Bronchial epithelial cell (primary cell): ENCODE data around the gene CDH24. TPM values are rescaled to one million over a fixed set of nuclear protein-coding genes. Genes with fewer than 3 reads are reported as not detected.
"Not testable (repeated sequence)": the region's sequence is repeated elsewhere in the genome, so short reads cannot be mapped to it uniquely, and the experiment has no call there.

ENCODE experiments used
- DNase-seq: peaks from one replicate; pipeline ENCODE4 v3.0.0-alpha.2; 2010; ENCODE audit warnings: low read depth
- FAIRE-seq: peaks from 2 replicates; lab custom pipeline; 2011; peaks lifted over from hg19 to GRCh38; lab: Jason Lieb, UNC
- H3K27me3 ChIP-seq: 2 replicates; pipeline ENCODE4 v1.5.1; 2011; ENCODE audit warnings: low read length; ENCODE audit not compliant: control insufficient read depth, insufficient read depth
- H3K36me3 ChIP-seq: 2 replicates; pipeline ENCODE4 v1.5.1; 2011; ENCODE audit warnings: low read length; ENCODE audit not compliant: control insufficient read depth, insufficient read depth
- H3K4me3 ChIP-seq: 2 replicates; pipeline ENCODE4 v1.5.1; 2011; ENCODE audit warnings: mild to moderate bottlenecking, low read depth, low read length, control low read depth
- total RNA-seq: library from RNA; depleted of rRNA; stranded (reverse); fragments of >200 nt; gene quantifications from 2 replicates; pipeline ENCODE4 v1.2.1, GENCODE V29; 2014
- TF ChIP-seq, protein P1 (sequence below): IDR thresholded peaks from 2 replicates; pipeline ENCODE4 v1.5.1; 2011; ENCODE audit warnings: mild to moderate bottlenecking, moderate library complexity, low read length, control low read depth, inconsistent platforms; ENCODE audit not compliant: insufficient read depth, severe bottlenecking

Gene CDH24
- total RNA-seq, 1 donor from 2014 or later: 2.9 TPM

DNA sequence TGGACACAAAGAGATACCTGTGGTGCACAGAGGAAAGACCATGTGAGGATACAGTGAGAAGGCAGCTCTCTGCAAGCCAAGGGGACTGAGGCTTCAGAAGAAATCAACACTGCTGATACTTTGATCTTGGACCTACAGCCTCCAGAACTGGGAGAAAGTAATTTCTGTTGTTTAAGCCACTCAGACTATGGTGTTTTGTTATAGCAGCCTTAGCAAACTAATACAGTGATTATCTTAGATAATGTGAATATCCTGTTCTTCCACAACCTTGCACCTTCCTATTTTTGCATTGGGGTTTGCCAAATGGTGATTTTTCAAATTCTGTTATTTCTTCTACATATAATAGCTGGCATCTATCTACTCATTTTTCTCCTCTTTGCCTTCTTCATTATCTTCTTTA is 39.2 kb downstream of the CDH24 start:
- no peak for FAIRE-seq
- H3K36me3 ChIP-seq: peaks cover 1% of the 10 kb centered on the region
- no peak overlapping the region for H3K4me3 ChIP-seq
- TF ChIP-seq, protein P1, sequence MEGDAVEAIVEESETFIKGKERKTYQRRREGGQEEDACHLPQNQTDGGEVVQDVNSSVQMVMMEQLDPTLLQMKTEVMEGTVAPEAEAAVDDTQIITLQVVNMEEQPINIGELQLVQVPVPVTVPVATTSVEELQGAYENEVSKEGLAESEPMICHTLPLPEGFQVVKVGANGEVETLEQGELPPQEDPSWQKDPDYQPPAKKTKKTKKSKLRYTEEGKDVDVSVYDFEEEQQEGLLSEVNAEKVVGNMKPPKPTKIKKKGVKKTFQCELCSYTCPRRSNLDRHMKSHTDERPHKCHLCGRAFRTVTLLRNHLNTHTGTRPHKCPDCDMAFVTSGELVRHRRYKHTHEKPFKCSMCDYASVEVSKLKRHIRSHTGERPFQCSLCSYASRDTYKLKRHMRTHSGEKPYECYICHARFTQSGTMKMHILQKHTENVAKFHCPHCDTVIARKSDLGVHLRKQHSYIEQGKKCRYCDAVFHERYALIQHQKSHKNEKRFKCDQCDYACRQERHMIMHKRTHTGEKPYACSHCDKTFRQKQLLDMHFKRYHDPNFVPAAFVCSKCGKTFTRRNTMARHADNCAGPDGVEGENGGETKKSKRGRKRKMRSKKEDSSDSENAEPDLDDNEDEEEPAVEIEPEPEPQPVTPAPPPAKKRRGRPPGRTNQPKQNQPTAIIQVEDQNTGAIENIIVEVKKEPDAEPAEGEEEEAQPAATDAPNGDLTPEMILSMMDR: no peak
- no peak for DNase-seq
- H3K27me3 ChIP-seq: no peaks in the 10 kb centered on the region

DNA sequence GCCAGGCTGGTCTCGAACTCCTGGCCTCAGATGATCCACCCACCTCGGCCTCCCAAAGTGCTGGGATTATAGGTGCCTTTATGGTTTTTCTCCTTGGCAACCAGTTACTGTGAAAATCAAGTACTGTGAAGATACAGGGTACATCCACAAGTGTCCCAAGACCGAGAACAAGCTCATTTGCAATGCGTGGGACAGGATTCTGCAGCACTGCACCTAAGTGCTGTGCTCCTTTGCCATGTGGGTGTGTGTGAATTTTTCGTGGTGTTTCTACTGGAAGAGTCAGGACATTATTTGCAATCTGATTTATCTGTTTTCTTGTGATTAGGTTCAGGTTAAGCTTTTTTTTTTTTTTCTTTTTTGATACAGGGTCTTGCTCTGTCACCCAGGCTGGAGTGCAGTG is 40.2 kb downstream of the CDH24 start:
- H3K4me3 ChIP-seq: no peak overlapping the region
- H3K36me3 ChIP-seq: no peaks in the 10 kb centered on the region
- DNase-seq: no peak
- no peaks in the 10 kb centered on the region for H3K27me3 ChIP-seq
- no peak for FAIRE-seq
- TF ChIP-seq, protein P1: no peak

DNA sequence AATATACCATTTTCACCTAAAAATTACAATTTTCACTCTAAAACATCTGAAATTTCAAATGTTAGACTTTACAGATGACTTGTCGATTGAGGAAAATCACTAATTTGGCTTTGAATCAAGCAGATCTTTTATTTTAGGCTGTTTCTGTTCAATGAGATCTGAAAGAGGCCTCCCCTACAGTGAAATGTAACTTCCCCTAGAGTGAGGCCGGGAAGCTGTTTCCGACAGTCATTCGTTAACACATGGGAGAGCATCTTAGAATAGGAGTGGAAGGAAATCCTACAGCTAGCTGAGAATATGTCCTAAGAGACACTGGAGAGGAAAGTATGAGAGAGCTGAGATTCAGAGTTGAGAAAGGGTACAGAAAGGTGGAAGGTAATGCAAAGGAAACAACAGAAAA is 41.7 kb downstream of the CDH24 start:
- no peak for DNase-seq
- no peak for FAIRE-seq
- Histone ChIP-seq H3K36me3 (no peaks in the 10 kb centered on the region), H3K27me3 (no peaks in the 10 kb centered on the region), H3K4me3 (no peak overlapping the region)
- TF ChIP-seq, protein P1: no peak

DNA sequence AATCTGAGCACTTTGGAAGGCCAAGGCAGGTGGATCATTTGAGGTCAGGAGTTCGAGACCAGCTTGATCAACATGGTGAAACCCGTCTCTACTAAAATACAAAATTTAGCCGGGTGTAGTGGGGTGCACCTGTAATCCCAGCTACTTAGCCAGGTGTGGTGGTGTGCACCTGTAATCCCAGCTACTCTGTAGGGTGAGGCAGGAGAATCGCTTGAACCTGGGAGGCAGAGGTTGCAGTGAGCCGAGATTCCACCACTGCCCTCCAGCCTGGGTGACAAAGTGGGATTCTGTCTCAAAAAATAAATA is 43.6 kb downstream of the CDH24 start:
- not testable (repeated sequence) for DNase-seq, H3K4me3 ChIP-seq, H3K36me3 ChIP-seq, H3K27me3 ChIP-seq, FAIRE-seq

DNA sequence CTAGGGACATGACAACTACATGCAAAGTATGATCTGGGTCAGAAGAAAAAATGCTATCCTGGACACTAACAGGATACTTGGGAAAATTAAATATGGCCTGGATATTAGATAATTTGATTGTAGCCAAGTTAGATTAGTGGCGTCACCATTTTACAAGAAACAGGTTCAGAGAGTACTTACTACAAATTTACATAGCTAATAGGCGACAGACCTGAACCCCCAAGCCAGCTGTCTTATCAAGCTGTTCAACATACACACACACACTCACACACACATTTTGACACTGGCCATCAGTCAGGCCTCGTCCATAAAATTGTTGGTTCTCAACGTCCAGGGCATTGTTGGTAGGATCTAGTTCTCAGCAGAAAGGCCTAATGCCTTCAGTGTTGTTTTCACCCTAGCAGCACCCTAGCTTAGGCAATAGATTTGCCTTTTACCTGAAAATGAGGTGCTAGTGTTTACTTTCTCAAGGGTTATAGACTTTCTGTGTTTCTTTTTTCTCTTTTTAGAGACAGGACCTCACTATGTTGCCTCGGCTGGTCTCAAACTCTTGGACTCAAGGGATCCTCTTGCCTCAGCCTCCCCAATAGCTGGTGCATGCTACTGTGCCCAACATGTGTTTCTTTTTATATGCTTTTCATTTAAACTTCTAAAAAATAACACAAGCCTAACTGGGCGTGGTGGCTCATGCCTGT is 44.1 kb downstream of the CDH24 start:
- TF ChIP-seq, protein P1: no peak
- FAIRE-seq (no peak), DNase-seq (no peak)
- Histone ChIP-seq H3K27me3 (no peaks in the 10 kb centered on the region), H3K4me3 (no peak overlapping the region), H3K36me3 (no peaks in the 10 kb centered on the region)

DNA sequence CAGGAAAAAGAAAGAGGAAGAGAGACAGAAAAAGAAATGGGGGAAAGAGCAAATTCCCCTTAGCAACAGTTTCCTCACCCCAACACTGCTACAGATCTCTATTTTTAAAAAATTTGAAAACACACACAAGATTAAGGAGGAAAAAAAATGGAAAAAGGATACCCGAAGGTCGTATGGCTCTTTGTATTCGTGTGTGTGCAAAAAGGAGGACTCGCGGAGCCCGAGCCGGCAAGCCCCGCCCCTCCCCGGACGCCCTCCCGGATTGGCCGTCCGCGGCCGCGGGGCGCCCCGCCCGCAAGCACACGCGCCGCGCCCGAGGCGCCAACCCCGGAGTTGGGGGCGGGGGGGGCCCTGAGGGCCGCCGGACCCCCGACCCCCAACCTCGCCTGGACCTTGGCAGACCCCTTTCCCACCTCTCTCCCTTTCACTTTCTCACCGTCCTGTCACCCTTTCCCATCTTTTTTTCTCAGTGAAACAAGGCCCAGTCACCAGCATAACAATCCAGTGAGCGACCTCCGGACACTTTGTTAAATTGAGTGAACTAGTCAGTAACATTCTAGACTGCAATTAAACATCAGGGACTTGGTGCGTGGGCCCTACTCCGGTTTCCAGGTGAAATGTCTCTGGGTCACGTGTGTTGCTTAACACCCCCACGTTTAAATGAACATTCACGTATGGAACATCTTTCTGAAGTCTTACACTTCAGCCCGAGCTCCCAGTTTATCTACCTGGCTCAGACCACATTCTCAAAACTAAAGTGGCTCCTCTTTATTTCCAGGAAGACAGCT is 47.2 kb downstream of the CDH24 start, which contains the start of gene C14orf93:
Gene C14orf93, minus strand, starts transcription at position 205 of the 788 bp plus-strand sequence. CDS start 11,120 bp downstream, outside the sequence.
- peak; percentile 36 for DNase-seq
- no peaks in the 10 kb centered on the region for H3K36me3 ChIP-seq

More for the DNA sequence above, 47.2 kb downstream of the CDH24 start, which contains the start of gene C14orf93:
- Histone ChIP-seq H3K4me3 (peak within 1 kb of the TSS; percentile 49), H3K27me3 (no peaks in the 10 kb centered on the region)
- FAIRE-seq: no peak
- TF ChIP-seq, protein P1: no peak
